Measurements from ENCODE around the gene LPP. TPM values are rescaled to one million over a fixed set of nuclear protein-coding genes. Genes with fewer than 3 reads are reported as not detected.

LPP gene
- total RNA-seq, 1 donor from 2014 or later, result 28.2 TPM

DNA sequence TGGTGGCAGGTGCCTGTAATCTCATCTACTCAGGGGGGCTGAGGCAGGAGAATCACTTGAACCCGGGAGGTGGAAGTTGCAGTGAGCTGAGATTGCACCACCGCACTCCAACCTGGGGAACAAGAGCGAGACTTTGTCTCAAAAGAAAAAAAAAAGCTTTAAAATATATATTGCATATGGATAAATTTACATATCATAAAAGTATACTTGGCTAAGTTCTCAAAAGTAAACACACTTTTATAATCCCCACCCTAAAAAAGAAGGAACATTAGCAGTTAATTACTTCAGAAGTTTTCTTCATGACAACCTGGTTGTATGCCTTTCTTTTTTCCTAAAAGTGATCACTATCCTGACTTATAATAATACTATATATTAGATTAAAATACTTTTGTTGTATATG lies 648.7 kb downstream of the LPP start:
- Histone ChIP-seq H3K9me3 (ENCODE audit: control insufficient read depth in 3 of 3, low read length in 3 of 3) (no peaks in the 10 kb centered on the region), H3K36me3 (ENCODE audit: control insufficient read depth in 3 of 3, insufficient read depth in 3 of 3, low read length in 3 of 3) (no peaks in the 10 kb centered on the region), H3K4me3 (ENCODE audit: low read length in 3 of 3) (no peak overlapping the region), H3K4me1 (ENCODE audit: control insufficient read depth in 3 of 3, insufficient read depth in 3 of 3, low read length in 3 of 3) (peaks cover 0 to 4% (median 0%) of the 10 kb centered on the region in 3 donors), H3K27ac (ENCODE audit: low read depth, low read length) (no peak overlapping the region), H3K9ac (ENCODE audit: low read depth in 1 of 3, low read length in 3 of 3) (no peak overlapping the region), H3K27me3 (ENCODE audit: control insufficient read depth in 3 of 3, insufficient read depth in 3 of 3, low read length in 3 of 3) (no peaks in the 10 kb centered on the region)

DNA sequence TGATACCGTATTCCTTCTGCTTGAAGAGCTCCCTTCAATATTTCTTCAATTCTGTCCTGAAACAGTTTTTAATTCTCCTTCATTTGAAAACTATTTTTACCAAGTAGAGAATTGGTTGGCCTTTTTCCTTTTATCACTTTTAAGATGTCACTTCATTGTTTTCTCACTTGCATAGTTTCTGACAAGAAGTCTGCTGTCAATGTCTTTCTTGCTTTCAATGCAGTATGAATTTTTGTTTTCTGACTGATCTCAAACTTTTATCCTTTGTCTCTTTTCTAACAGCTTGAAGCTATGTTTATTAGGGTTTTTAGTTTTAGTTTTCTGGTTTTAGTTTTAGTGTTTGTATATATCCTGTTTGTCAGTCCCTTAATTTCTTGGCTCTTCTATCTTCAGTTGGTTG lies 653.0 kb downstream of the LPP start:
- Histone ChIP-seq H3K27me3 (ENCODE audit: control insufficient read depth in 3 of 3, insufficient read depth in 3 of 3, low read length in 3 of 3) (no peaks in the 10 kb centered on the region), H3K36me3 (ENCODE audit: control insufficient read depth in 3 of 3, insufficient read depth in 3 of 3, low read length in 3 of 3) (no peaks in the 10 kb centered on the region), H3K4me1 (ENCODE audit: control insufficient read depth in 3 of 3, insufficient read depth in 3 of 3, low read length in 3 of 3) (no peaks in the 10 kb centered on the region), H3K4me3 (ENCODE audit: low read length in 3 of 3) (no peak overlapping the region), H3K9me3 (ENCODE audit: control insufficient read depth in 3 of 3, low read length in 3 of 3) (peaks cover 0 to 3% (median 0%) of the 10 kb centered on the region in 3 donors), H3K27ac (ENCODE audit: low read depth, low read length) (no peak overlapping the region), H3K9ac (ENCODE audit: low read depth in 1 of 3, low read length in 3 of 3) (no peak overlapping the region)

GRCh38 chr3:188812198-188812597 lies 658.2 kb downstream of the LPP start:
- no peaks in the 10 kb centered on the region for H3K4me1 ChIP-seq (ENCODE audit: control insufficient read depth in 3 of 3, insufficient read depth in 3 of 3, low read length in 3 of 3)
- no peaks in the 10 kb centered on the region for H3K36me3 ChIP-seq (ENCODE audit: control insufficient read depth in 3 of 3, insufficient read depth in 3 of 3, low read length in 3 of 3)
- no peak overlapping the region for H3K4me3 ChIP-seq (ENCODE audit: low read length in 3 of 3)
- peaks cover 0 to 3% (median 0%) of the 10 kb centered on the region in 3 donors for H3K9me3 ChIP-seq (ENCODE audit: control insufficient read depth in 3 of 3, low read length in 3 of 3)
- no peaks in the 10 kb centered on the region for H3K27me3 ChIP-seq (ENCODE audit: control insufficient read depth in 3 of 3, insufficient read depth in 3 of 3, low read length in 3 of 3)
- no peak overlapping the region for H3K9ac ChIP-seq (ENCODE audit: low read depth in 1 of 3, low read length in 3 of 3)
- H3K27ac ChIP-seq (ENCODE audit: low read depth, low read length), result no peak overlapping the region

GRCh38 chr3:188814581-188814980 lies 660.6 kb downstream of the LPP start:
- peaks cover 0 to 6% (median 0%) of the 10 kb centered on the region in 3 donors for H3K4me1 ChIP-seq (ENCODE audit: control insufficient read depth in 3 of 3, insufficient read depth in 3 of 3, low read length in 3 of 3)
- no peak overlapping the region for H3K9ac ChIP-seq (ENCODE audit: low read depth in 1 of 3, low read length in 3 of 3)
- H3K27ac ChIP-seq (ENCODE audit: low read depth, low read length), result no peak overlapping the region
- H3K4me3 ChIP-seq (ENCODE audit: low read length in 3 of 3), result no peak overlapping the region
- H3K9me3 ChIP-seq (ENCODE audit: control insufficient read depth in 3 of 3, low read length in 3 of 3), result no peaks in the 10 kb centered on the region
- H3K36me3 ChIP-seq (ENCODE audit: control insufficient read depth in 3 of 3, insufficient read depth in 3 of 3, low read length in 3 of 3), result no peaks in the 10 kb centered on the region
- no peaks in the 10 kb centered on the region for H3K27me3 ChIP-seq (ENCODE audit: control insufficient read depth in 3 of 3, insufficient read depth in 3 of 3, low read length in 3 of 3)

DNA sequence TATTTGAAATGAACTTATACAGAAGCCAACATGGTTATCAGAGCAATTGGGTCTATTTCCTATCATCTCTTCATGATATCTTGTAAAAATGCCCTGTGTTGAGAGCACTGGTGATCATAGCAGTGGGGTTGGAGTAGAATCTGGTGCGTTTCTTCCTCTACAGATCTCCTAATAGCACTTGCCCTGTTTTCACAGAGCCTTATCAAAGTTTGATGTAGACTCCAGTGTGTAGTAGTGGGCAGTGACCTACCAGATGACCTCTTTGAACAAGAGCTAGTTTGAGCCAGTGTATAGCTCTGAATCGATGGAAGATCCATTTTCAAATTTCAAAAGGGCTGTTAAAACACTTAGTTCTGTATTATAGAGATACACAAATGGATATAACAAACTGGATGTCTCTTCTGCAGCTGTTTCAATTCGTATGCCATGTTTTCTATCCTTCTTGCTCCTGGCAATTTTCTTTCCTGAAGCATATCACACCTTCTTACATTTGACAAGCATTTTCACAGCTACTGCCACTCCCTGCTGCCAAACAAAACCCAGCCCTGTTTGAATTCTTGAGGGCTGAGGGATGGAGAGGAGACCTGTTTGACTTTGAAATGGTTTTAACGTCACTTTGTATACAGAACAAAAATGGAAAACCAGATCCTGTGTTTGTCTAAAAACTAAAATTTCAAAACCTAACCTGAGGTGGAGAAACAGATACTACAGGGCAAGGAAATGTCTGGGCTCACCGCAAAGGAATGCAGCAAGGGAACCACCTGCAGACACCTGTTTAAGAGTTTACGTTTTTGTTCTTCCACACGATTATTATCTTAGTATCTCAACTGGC lies 663.4 kb downstream of the LPP start:
- no peak overlapping the region for H3K9ac ChIP-seq (ENCODE audit: low read depth in 1 of 3, low read length in 3 of 3)
- H3K27me3 ChIP-seq (ENCODE audit: control insufficient read depth in 3 of 3, insufficient read depth in 3 of 3, low read length in 3 of 3), result no peaks in the 10 kb centered on the region
- H3K4me1 ChIP-seq (ENCODE audit: control insufficient read depth in 3 of 3, insufficient read depth in 3 of 3, low read length in 3 of 3), result peaks cover 0 to 6% (median 0%) of the 10 kb centered on the region in 3 donors
- H3K27ac ChIP-seq (ENCODE audit: low read depth, low read length), result no peak overlapping the region
- H3K4me3 ChIP-seq (ENCODE audit: low read length in 3 of 3), result no peak overlapping the region
- no peaks in the 10 kb centered on the region for H3K36me3 ChIP-seq (ENCODE audit: control insufficient read depth in 3 of 3, insufficient read depth in 3 of 3, low read length in 3 of 3)
- H3K9me3 ChIP-seq (ENCODE audit: control insufficient read depth in 3 of 3, low read length in 3 of 3), result no peaks in the 10 kb centered on the region

DNA sequence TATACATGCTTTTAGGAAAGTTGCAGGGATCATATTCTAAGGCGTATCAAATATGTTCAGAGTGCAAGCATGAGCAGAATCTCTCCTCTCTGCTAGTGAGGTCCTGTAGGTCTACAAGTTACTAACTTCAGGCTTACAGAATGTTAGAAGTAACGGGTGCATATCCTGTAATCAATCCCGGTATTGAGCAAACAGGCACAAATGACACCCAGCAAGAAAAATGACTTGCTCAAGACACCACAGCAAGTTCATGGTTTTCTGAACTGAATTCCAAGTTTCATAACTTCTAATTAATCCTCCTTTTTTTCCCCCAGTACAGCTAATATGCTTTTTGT lies 663.9 kb downstream of the LPP start:
- no peaks in the 10 kb centered on the region for H3K36me3 ChIP-seq (ENCODE audit: control insufficient read depth in 3 of 3, insufficient read depth in 3 of 3, low read length in 3 of 3)
- H3K9ac ChIP-seq (ENCODE audit: low read depth in 1 of 3, low read length in 3 of 3), result no peak overlapping the region
- no peak overlapping the region for H3K27ac ChIP-seq (ENCODE audit: low read depth, low read length)
- no peak overlapping the region for H3K4me3 ChIP-seq (ENCODE audit: low read length in 3 of 3)
- H3K4me1 ChIP-seq (ENCODE audit: control insufficient read depth in 3 of 3, insufficient read depth in 3 of 3, low read length in 3 of 3), result peaks cover 0 to 6% (median 0%) of the 10 kb centered on the region in 3 donors
- H3K27me3 ChIP-seq (ENCODE audit: control insufficient read depth in 3 of 3, insufficient read depth in 3 of 3, low read length in 3 of 3), result no peaks in the 10 kb centered on the region
- H3K9me3 ChIP-seq (ENCODE audit: control insufficient read depth in 3 of 3, low read length in 3 of 3), result no peaks in the 10 kb centered on the region

GRCh38 chr3:188818282-188818681 lies 664.3 kb downstream of the LPP start:
- no peak overlapping the region for H3K9ac ChIP-seq (ENCODE audit: low read depth in 1 of 3, low read length in 3 of 3)
- H3K9me3 ChIP-seq (ENCODE audit: control insufficient read depth in 3 of 3, low read length in 3 of 3), result no peaks in the 10 kb centered on the region
- no peaks in the 10 kb centered on the region for H3K36me3 ChIP-seq (ENCODE audit: control insufficient read depth in 3 of 3, insufficient read depth in 3 of 3, low read length in 3 of 3)
- H3K4me3 ChIP-seq (ENCODE audit: low read length in 3 of 3), result no peak overlapping the region
- no peak overlapping the region for H3K27ac ChIP-seq (ENCODE audit: low read depth, low read length)
- H3K27me3 ChIP-seq (ENCODE audit: control insufficient read depth in 3 of 3, insufficient read depth in 3 of 3, low read length in 3 of 3), result no peaks in the 10 kb centered on the region
- peaks cover 0 to 6% (median 0%) of the 10 kb centered on the region in 3 donors for H3K4me1 ChIP-seq (ENCODE audit: control insufficient read depth in 3 of 3, insufficient read depth in 3 of 3, low read length in 3 of 3)

DNA sequence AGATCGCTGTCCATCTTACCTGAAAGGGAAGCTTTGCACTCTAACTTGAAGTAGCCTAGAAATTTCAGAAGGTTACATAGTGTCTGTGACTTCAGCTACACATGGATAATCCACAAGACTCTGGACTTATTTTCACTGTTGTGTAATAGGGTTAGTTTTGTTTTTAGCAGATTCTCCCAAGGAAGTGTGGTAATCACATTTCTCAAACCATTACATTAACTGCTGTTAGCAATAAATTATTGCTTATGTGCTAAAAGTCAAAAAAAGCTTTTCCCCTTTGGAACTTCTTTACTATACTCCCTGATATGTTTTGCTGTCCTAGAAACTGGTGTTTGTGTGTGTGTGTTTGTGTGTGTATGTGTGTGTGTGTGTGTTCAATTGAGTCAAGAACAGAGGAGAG lies 666.0 kb downstream of the LPP start:
- H3K4me1 ChIP-seq (ENCODE audit: control insufficient read depth in 3 of 3, insufficient read depth in 3 of 3, low read length in 3 of 3), result peaks cover 0 to 9% (median 0%) of the 10 kb centered on the region in 3 donors
- no peak overlapping the region for H3K4me3 ChIP-seq (ENCODE audit: low read length in 3 of 3)
- H3K36me3 ChIP-seq (ENCODE audit: control insufficient read depth in 3 of 3, insufficient read depth in 3 of 3, low read length in 3 of 3), result no peaks in the 10 kb centered on the region
- H3K27me3 ChIP-seq (ENCODE audit: control insufficient read depth in 3 of 3, insufficient read depth in 3 of 3, low read length in 3 of 3), result no peaks in the 10 kb centered on the region
- H3K27ac ChIP-seq (ENCODE audit: low read depth, low read length), result peak overlapping the region; percentile 34
- no peak overlapping the region for H3K9ac ChIP-seq (ENCODE audit: low read depth in 1 of 3, low read length in 3 of 3)
- H3K9me3 ChIP-seq (ENCODE audit: control insufficient read depth in 3 of 3, low read length in 3 of 3), result no peaks in the 10 kb centered on the region

DNA sequence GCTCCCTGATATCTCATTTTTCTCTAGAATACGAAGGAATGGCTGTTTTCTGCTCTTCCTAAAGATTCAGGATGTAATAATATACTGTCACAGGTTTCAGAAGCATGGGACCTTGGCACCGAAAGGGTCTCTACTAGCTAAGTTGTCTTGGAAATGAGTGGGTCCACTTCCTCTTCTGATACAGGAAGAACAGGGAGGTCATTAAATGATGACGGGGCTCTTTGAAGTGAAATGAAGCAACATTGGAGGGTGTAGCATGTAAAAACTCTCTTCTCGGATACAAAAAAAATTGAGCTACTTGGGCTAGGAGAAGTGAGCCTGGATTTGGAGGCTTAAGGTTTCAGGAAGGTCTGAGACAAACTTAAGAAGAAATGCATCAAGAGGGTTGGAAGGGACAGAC lies 668.0 kb downstream of the LPP start:
- Histone ChIP-seq H3K4me3 (ENCODE audit: low read length in 3 of 3) (no peak overlapping the region), H3K27ac (ENCODE audit: low read depth, low read length) (no peak overlapping the region), H3K9ac (ENCODE audit: low read depth in 1 of 3, low read length in 3 of 3) (no peak overlapping the region), H3K36me3 (ENCODE audit: control insufficient read depth in 3 of 3, insufficient read depth in 3 of 3, low read length in 3 of 3) (no peaks in the 10 kb centered on the region), H3K9me3 (ENCODE audit: control insufficient read depth in 3 of 3, low read length in 3 of 3) (no peaks in the 10 kb centered on the region), H3K27me3 (ENCODE audit: control insufficient read depth in 3 of 3, insufficient read depth in 3 of 3, low read length in 3 of 3) (no peaks in the 10 kb centered on the region), H3K4me1 (ENCODE audit: control insufficient read depth in 3 of 3, insufficient read depth in 3 of 3, low read length in 3 of 3) (peaks cover 0 to 17% (median 3%) of the 10 kb centered on the region in 3 donors)

DNA sequence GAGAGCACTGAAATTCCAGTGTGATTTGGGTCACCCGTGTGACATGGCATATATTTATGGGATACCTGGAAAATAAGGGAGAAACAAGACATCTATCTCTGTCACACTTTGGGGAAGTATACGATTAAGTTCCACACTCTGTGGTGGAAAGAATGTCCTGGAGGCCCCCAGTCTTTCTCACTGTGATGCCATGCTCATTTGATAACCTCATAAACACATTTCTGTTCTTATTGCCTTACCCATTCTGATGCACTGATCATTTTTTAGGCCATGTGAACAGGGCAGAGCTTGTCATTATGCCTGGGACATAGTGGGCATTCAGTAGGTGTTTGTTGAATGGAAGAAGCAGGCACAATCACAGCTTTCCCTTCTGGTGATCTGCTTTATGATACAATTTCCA lies 668.5 kb downstream of the LPP start:
- Histone ChIP-seq H3K4me3 (ENCODE audit: low read length in 3 of 3) (no peak overlapping the region), H3K27ac (ENCODE audit: low read depth, low read length) (no peak overlapping the region), H3K9me3 (ENCODE audit: control insufficient read depth in 3 of 3, low read length in 3 of 3) (no peaks in the 10 kb centered on the region), H3K27me3 (ENCODE audit: control insufficient read depth in 3 of 3, insufficient read depth in 3 of 3, low read length in 3 of 3) (no peaks in the 10 kb centered on the region), H3K4me1 (ENCODE audit: control insufficient read depth in 3 of 3, insufficient read depth in 3 of 3, low read length in 3 of 3) (peaks cover 3 to 19% (median 3%) of the 10 kb centered on the region in 3 donors), H3K36me3 (ENCODE audit: control insufficient read depth in 3 of 3, insufficient read depth in 3 of 3, low read length in 3 of 3) (no peaks in the 10 kb centered on the region), H3K9ac (ENCODE audit: low read depth in 1 of 3, low read length in 3 of 3) (no peak overlapping the region)
